ENCODE results near the gene HID1.
"Not testable (repeated sequence)": the region's sequence is repeated elsewhere in the genome, so short reads cannot be mapped to it uniquely, and the experiment has no call there.

HID1 gene

DNA sequence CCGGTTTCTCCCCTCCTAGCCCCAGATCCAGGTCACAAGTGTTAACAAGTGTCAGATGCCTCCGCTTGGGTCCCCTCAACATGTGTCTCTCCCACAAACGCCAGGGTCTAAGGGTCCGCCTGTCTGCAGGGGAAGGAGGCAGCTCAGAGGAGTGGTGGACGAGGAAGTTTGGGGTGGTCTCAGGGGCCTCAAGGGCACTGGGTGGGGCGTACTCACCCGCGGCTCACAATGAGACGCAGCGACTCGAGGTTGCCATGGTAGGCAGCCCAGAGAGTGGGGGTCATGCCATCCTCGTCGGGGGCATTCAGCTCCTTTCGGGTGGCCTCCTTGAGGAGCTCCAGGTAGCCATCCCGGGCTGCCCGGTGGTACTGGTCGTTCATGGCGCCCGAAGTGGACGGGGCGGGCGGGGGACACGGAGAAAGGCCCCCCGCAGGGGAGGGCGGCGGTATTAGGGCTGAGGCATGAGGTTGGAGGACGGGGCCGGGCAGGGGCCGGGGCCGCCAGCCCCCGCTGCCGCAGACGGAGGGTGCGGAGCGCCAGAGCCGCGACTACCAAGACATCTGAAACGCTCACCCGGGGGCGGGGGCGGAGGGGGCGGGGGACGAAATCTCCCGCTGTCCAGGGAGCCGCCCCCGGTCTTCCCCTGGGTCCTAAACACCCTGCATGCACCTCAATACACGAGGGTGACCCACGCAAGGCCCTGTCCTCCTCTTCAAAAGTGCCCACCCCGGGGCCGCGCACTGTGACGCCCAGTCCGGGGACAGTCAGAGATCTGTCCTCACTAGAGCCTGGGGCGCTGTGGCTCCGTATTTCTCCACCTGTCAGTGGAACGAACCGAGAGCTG is 49.6 kb downstream of the HID1 start, which contains the start of gene USH1G:
USH1G (minus strand) TSS at position 562 of the 844 bp plus-strand sequence; CDS start at position 380, 182 bp downstream.
- DNase-seq (ENCODE audit: low read depth in 1 of 2, low spot score in 1 of 2): no peak

GRCh38 chr17:74922172-74922571 is 50.4 kb downstream of the HID1 start:
- DNase-seq (ENCODE audit: low read depth in 1 of 2, low spot score in 1 of 2): no peak

- no peak for DNase-seq (ENCODE audit: low read depth in 1 of 2, low spot score in 1 of 2)
Measured at GRCh38 chr17:74921769-74922168, 50.8 kb downstream of the HID1 start.

DNA sequence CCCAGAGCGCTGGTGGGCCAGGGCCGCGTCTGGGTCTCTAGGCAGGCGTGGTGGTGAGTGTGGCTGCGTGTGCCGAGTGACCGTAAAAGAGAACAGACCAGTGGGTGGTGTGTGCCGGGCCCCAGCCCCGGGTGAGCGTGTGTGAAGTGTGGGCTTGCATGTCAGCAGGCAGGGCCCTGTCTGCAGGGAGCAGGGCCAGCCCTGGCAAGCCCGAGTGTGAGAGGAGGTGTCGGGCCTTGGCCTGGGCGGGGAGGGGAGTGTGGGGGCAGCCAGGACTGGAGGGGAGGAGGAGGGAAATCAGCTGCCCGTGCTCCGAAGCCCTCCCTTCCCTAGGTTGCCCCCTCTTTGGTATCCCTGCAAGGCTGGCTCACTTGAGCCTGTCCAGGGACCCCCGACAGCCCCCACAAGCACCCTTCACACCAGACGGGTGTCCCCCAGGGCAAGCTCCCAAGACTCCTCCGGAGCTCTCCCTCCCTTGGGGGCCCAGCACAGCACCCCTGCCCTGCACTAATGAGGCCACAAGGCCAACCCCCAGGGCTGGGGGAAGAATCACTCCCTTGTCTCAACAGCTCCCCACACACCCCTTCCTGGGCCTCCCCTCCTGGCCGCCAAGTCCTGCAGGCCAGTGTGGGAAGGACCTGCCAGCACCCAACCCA is 51.4 kb downstream of the HID1 start:
- no peak for DNase-seq (ENCODE audit: low read depth in 1 of 2, low spot score in 1 of 2)

GRCh38 chr17:74920642-74921025 is 51.9 kb downstream of the HID1 start:
- no peak for DNase-seq (ENCODE audit: low read depth in 1 of 2, low spot score in 1 of 2)

- DNase-seq (ENCODE audit: low read depth in 1 of 2, low spot score in 1 of 2): no peak
Measured at GRCh38 chr17:74920306-74920620, 52.3 kb downstream of the HID1 start.

DNA sequence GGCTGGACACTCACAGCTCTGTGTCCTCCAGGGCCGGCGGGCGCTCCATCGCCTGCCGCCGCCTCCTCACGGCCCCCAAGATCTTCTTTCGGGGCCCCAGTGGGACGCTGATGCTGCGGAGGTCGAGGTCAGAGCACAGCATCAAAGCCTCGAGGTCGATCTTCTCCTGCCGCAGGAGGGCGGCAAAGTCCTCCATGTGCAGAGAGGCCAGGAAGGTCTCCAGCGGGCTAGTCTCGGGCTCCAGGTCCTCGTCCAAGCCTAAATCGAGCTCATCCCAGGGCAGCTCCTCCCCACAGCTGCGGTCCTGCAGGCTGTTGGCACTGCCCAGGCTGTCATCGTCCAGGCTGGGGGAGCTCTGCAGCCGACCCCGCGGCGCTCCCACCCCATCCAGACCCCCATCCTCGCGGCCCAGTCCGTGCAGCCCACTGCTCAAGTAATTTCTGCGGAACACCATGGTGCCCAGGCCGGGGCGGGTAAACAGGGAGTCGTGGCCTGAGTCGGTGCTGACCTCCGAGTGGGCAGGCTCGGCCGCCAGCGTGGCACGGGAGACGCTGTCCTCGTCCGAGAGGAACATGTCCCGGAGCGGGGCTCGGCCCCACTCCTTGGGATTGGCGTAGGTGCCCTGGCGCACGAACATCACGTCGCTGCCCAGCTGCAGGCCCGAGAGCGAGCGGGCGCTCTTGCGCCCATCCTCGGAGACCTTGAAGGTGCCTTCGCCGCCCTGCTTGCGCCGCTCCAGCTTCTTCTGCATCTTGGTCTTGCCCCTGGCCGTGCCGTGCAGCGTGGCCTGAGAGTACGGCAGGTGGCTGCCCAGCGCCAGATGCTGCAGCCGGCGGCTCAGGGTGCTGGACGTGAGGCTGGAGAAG is 52.9 kb downstream of the HID1 start:
- no peak for DNase-seq (ENCODE audit: low read depth in 1 of 2, low spot score in 1 of 2)

DNA sequence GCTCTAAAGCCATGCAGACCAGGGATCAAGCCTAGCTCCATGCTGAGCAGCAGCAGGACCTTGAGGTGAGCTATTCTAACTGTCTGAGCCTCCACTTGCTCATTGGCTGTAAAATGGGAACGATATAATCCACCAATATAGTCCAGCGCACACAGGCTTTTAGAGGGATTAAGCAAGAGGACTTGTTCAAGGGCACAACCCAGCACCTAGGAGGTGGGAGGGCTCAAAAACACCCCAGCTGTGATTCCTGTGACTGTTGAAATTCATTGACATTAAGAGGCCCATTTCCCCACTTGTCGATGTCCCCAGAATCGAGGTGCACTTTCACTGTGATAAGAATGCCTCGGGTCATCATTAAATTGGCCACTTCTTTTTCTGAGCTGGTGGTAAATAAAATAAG is 53.7 kb downstream of the HID1 start:
- no peak for DNase-seq (ENCODE audit: low read depth in 1 of 2, low spot score in 1 of 2)

- no peak for DNase-seq (ENCODE audit: low read depth in 1 of 2, low spot score in 1 of 2)
Measured at GRCh38 chr17:74917430-74917829, 55.1 kb downstream of the HID1 start.

DNA sequence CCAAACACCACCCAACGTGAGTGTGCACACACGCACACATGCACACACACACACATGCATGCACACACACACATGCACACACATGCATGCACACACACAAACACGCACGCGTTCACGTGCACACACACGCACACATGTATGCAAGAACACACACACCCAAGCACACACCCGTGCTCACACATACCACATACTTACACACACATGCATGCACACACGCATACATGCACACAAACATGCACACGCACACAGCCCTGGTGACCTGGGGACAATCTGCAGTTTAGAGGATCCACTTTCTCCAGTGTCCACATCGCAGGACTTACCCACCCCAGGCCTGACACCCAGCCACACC is 55.7 kb downstream of the HID1 start:
- DNase-seq (ENCODE audit: low read depth in 1 of 2, low spot score in 1 of 2): no peak

GRCh38 chr17:74916136-74916850 is 56.3 kb downstream of the HID1 start:
- DNase-seq (ENCODE audit: low read depth in 1 of 2, low spot score in 1 of 2): no peak

DNA sequence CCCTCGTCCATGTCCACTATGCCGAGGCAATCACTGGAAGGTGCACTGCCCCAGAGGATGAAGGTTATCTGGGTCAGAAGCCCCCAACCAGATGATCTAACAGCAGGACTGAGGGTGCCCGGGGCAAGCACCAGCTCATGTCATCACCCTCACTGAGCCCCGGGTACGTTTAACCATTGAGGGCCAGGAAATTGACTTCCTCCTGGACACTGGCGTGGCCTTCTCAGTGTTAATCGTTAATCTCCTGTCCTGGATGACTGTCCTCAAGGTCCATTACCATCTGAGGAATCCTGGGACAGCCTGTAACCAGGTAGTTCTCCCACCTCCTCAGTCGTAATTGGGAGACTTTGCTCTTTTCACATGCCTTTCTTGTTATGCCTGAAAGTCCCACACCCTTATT is 61.1 kb downstream of the HID1 start:
- not testable (repeated sequence) for DNase-seq (ENCODE audit: low read depth in 1 of 2, low spot score in 1 of 2)

DNA sequence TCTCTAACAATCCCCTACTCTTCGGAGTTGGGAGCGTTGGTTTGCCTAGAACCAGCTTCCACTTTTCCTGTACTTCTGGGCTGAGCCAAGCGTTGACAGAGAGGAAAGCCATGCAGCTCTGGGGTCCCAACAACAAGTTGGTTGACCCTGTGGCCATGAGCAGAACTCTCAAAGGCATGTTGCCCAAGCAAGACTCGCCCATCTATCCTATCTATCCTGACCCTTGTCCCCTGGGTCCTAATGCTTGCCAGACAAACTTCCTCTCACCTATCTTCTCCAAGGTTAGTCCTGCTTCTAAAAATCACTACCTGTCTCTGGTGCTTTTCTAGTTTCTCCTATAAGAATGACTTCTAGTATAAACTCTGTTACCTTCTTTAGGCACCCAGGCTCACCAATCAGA is 63.5 kb downstream of the HID1 start:
- not testable (repeated sequence) for DNase-seq (ENCODE audit: low read depth in 1 of 2, low spot score in 1 of 2)

DNA sequence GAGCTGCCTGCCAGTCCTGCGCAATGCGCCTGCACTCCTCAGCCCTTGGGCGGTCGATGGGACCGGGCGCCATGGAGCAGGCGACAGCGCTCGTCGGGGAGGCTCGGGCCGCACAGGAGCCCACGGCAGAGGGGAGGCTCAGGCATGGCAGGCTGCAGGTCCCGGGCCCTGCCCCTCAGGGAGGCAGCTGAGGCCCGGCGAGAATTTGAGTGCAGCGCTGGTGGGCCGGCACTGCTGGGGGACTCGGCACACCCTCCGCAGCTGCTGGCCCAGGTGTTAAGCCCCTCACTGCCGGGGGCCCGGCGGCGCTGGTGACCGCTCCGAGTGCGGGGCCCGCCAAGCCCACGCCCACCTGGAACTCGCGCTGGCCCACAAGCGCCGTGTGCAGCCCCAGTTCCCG is 65.5 kb downstream of the HID1 start:
- DNase-seq (ENCODE audit: low read depth in 1 of 2, low spot score in 1 of 2): no peak

- DNase-seq (ENCODE audit: low read depth in 1 of 2, low spot score in 1 of 2): not testable (repeated sequence)
Measured at GRCh38 chr17:74906214-74906793, 66.3 kb downstream of the HID1 start.

DNA sequence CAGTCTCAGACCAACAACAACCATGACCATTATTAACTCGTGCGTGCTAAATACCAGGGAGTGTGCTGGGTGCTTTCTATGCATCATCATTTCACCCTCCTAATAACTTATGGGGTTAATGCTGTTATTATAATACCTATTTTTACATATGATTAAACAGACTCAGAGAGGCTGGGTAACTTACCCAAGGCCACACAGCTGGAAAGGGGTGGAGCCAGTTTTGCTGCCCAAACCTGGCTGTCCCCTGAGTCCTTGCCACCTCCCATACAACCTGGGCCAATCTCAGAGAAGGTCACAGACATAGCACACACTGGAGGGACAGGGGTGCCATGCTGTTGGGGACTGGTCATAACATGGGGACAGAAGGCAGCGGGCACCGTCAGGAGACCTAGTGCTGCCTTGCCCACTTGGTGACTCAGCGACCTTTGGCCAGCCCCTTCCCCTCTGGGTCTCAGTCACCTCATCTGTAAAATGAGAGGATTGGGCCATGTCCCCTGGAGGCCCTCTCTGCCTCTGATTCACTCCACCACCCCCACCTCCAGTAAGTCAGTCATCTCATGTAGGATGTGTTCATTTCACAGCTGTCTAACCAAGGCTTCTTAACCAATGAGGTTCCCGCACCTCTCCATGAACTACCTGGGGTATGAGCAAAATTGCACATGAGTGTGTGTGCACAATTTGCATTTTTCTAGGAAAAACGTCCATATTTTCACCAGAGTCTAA is 67.7 kb downstream of the HID1 start:
- DNase-seq (ENCODE audit: low read depth in 1 of 2, low spot score in 1 of 2): no peak

DNA sequence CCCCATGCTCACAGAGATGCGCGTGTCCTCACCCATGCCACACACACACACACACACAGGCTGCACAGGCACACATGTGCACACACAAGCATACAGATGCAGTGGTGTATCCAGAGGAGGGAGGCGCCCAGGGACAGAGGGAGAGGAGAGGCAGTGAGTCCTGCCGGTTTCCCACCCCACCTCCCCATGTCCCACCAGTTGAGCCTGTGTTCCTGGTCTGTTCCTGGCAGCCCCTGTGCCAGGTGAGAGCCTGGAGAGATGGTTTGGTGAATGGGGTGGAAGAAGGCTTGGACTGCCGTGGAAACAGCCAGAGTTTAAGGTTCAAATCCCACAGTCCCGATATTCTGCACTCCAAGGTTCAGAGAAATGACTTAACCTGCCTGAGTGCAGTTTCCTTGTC is 68.9 kb downstream of the HID1 start:
- DNase-seq (ENCODE audit: low read depth in 1 of 2, low spot score in 1 of 2): no peak

- DNase-seq (ENCODE audit: low read depth in 1 of 2, low spot score in 1 of 2): no peak
Measured at GRCh38 chr17:74903034-74903433, 69.5 kb downstream of the HID1 start.

DNA sequence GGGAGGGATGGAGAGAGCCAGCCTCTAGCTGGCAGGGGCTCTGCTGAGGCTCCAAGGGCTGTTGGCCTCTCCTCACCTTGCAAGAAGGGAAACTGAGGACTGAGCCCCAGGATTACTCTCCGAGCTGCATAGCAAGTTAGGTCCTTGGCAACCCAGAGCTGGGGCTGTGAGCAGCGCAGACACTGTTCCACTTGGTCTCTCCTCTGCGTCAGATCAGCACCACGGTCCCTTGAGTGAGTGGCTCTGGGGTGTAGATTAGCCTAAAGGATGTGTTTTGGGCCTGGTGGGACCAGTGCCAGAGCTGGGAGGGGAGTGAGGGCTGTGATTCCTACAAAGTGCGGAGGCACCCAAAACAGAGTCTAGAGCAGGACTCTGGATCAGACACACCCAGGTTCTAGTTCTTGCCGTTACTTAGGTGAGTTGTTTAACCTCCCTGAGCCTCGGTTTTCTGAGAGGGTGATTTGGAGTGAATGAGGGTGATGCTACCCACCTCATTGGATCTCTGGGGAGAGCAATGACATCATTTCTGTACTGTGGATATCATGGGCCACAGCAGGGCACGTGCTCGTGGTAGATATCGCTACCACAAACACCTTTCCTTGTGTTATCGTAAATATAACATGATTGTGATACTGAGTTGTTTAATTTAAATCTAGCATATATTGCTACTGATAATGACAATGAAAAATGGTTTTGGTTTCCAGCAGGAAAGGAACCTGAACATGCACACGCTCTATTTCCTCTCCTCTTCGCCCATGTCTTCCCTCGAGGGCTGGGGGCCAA is 71.0 kb downstream of the HID1 start:
- no peak for DNase-seq (ENCODE audit: low read depth in 1 of 2, low spot score in 1 of 2)

Measured in stimulated activated CD4-positive, alpha-beta T cell treated with anti-CD3 and anti-CD28 coated beads, Interleukin-15, amount 100 ng/mL, for 1 hour (primary cell).